Activated gamma-delta T cell (primary cell): Measurements from ENCODE around the gene GATB.

ENCODE experiments used
- DNase-seq: peaks from one replicate; lab custom pipeline; 2025; lab: John Stamatoyannopoulos, UW

GATB gene

DNA sequence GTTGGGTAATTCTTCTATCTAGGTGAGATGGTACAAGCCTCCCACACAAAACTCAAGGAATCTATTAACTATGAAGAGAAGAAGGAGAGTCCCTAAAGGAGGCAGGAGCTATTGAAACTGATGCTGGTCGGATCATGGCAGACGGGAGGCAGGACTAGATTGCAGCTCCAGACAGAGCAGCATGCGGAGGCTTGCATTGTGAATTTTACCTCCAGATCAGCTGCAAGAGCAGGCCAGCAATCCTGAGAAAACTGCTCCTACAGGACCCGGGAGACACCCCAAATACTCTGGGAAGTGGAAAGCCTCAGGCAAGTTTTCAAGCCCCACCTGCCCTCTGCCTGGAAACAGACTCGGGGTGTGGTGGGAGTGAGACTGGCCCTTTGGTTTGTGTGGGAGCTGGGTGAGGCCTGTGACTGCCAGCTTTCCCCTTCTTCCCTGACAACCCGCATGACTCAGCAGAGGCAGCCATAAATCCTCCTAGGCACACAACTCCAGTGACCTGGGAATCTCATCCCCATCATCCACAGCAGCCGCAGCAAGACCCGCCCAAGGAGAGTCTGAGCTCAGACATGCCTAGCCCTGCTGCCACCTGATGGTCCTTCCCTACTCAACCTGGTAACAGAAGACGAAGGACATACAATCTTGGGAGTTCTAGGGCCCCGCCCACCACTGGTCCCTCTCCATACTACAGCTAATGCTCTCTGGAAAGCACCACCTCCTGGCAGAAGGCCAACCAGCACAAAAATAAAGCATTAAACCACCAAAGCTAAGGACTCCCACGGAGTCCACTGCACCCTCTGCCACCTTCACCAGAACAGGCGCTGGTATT is 30.9 kb downstream of the GATB start:
- DNase-seq: no peak

- no peak for DNase-seq
Measured at GRCh38 chr4:151728679-151729078, 32.1 kb downstream of the GATB start.

- DNase-seq: no peak
Measured at GRCh38 chr4:151728006-151728405, 32.8 kb downstream of the GATB start.

GRCh38 chr4:151727365-151727764 is 33.4 kb downstream of the GATB start:
- DNase-seq: no peak

DNA sequence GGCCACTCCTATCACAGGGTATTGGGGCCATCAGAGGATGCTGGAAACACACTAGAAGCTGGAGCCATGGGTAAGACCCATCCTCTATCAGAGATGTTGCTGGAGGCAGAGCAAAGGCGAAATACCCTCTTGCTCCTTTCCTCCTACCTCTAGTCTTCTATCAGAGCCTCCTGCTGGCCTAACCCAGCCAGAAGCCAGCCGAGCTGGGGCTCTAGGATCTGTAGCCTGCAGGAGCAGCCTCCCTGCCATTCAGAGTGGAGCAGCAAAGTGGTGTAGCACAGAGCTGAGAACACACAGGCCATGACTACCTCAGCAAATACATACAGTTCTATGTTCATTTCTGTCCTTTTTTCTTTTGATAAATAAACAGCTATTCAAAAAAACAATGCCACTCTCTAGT is 35.7 kb downstream of the GATB start:
- no peak for DNase-seq

DNA sequence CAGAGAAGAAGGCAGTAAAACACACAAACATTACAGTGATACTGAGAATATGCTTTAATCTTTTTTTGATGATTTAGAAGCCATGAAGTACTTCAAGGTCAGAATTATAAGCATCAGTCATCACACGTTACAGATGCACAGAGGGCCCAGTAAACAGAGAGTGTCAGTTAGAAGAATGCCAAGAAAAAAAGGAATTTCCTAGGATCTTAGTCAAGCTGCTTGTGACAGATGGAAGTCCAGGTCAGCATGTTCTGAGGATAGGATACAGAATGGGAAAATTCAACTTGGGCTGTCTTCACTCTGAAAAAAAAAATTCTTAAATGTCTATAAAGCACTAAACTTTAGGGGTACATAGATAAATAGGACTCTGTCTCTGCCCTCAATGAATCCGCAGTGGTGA is 38.9 kb downstream of the GATB start:
- no peak for DNase-seq

DNA sequence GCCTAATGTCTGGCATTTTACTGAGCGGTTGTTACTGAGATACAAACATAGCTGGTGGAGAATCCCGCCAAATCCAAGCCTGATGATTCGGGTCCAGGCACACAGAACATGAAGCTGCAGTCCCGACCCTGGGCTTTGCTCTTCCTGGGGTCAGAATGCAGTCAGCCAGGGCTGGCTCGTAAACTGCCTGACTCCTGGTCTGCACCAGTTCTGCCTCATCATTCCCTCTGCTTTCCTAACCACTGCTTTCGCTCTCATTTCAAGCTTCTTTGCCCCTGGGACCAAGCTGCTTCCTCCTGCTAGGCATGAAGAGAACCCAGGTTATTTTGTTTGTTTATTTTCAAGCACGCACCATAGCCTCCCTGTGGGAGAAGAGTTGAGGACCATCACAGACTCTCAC is 39.3 kb downstream of the GATB start:
- DNase-seq: no peak

GRCh38 chr4:151719956-151720334 is 40.9 kb downstream of the GATB start:
- no peak for DNase-seq

- no peak for DNase-seq
Measured at GRCh38 chr4:151718984-151719955, 41.5 kb downstream of the GATB start.

- DNase-seq: no peak
Measured at GRCh38 chr4:151717909-151718628, 42.7 kb downstream of the GATB start.

DNA sequence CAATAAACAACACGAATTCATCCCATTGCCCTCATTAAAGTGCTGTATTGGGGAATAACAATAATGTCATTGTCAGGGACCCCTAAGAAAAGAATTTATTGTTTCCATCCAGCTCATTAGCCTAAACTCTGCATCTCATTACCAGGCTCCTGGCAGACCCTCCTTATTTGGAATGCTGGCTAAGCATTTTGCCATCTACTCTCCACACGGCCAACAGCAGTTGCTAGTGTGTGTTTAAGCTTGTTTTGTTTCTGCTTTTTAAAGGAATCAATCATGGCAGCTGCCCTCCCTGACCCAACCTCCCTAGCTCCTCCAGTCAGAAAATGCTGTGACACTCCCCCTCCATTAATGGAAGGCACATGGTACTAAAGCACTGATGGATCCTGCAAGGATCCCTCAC is 43.5 kb downstream of the GATB start:
- no peak for DNase-seq

DNA sequence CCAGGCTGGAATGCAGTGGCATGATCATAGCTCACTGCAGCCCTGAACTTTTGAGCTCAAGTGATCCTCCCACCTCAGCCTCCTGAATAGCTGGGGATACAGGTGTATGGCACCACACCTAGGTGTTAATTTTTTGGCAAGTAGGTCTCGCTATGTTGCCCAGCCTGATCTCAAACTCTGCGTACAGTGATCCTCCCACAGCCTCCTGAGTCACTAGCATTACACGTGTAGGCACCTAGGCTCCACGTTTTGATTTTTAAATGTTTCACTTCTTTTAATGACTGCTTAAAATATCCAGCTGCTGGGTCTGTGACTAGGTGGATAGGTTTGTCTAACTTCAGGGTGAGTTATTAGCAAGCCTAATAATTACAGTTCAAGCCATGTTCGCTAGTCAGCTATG is 44.5 kb downstream of the GATB start:
- no peak for DNase-seq

- DNase-seq: no peak
Measured at GRCh38 chr4:151715881-151716280, 44.9 kb downstream of the GATB start.

DNA sequence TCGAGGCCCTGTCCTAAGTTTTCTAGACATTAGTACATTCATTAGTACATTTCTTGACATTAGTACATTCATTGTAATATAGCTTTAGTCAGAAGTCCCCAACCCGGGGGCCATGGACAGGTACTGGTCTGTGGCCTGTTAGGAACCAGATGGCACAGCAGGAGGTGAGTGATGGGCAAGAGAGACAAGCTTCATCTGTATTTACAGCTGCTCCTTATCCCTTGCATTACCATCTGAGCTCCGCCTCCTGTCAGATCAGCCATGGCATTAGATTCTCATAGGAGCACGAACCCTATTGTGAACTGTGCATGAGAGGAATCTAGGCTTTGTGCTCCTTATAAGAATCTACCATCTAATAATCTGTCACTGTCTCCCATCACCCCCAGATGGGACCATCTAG is 48.0 kb downstream of the GATB start:
- no peak for DNase-seq

DNA sequence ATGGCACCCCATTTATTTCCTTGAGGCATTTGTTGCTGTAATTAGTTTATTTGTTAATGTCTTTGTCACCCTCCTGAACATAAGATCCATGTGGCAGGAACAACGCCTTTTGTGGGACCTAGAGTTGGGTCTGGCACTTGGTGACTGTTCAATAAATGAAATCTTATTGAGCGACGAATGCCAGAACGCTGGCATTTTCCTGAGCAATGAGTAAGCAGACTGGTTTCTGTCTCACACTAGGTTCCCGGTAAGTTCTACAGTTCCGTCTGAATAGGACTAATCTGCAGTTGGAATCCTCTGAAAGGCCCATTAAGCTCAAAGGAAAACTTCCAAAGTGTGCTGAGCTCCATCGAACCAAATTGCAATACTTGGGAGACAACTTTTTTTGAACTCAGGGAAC is 49.2 kb downstream of the GATB start:
- DNase-seq: no peak

- no peak for DNase-seq
Measured at GRCh38 chr4:151709587-151709986, 51.2 kb downstream of the GATB start.

GRCh38 chr4:151709071-151709470 is 51.7 kb downstream of the GATB start:
- no peak for DNase-seq

DNA sequence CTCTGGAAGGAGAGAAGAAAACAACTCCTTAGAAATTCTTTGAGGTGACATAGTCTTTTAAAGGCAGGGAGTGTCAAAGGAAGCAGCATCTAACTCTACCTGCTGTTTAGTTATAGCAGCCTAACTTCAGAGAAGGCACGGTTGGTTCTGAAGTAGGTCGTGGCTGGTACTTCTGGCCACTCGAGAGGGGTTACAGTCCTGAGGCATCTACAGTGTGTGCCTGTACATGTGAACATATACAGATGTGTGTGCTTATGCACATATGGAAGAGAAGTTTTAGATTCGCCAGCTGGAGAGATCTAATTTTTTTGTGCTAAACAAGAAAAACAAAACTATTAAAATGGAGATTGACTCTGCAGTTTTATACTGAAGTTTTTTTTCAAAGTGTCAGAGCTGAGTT is 52.7 kb downstream of the GATB start:
- DNase-seq: no peak

DNA sequence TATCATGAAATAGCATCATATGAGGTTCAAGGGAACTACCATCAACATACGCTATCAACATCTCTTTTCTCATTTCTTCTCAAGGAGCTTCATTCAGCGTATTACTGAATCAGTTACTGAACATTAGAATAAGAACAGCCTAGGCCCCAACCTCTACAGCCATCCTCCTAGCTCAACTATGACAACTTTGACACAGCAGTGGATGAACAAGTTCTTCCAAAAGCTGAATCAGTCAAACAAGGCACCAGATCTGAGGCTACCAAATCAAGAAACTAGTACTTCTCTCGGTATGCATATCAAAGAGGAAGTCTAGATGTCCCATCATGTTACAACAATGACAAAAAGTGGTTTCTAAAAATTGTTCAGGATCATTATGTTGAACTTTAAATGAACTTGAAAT is 57.4 kb downstream of the GATB start:
- DNase-seq: no peak

DNA sequence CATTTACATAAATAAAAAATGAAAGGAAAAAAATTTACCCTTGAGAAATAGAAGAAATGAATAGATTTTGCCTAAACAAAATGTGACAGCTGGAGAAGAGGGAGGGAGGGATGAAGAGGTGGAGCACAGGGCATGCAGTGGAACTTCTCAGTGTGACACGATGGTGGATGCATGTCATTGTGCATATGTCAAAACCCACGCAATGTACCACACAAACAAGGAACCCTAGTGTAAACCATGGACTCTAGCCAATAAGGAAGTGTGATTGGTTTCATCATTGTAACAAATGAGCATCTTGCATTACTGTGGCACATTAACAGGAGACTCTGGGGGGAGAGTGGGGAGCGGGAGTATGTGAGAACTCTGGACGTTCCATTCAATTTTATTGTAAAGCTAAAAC is 58.6 kb downstream of the GATB start:
- DNase-seq: no peak

GRCh38 chr4:151700566-151701316 is 60.1 kb downstream of the GATB start:
- DNase-seq: no peak

GRCh38 chr4:151698213-151698612 is 62.6 kb downstream of the GATB start:
- no peak for DNase-seq
